ENCODE data around the gene NEGR1.

GRCh38 chr1:71448444-71448843, 833.9 kb downstream of the NEGR1 start:
- TF ChIP-seq POLR2A (IDR thresholded peaks at IDR 0.05) (no peak), CTCF (IDR thresholded peaks at IDR 0.05) (no peak)

All from testis (tissue), 2 donors.